ENCODE results near the gene HAPLN2.
"Not testable (repeated sequence)": the region's sequence is repeated elsewhere in the genome, so short reads cannot be mapped to it uniquely, and the experiment has no call there.

Gene HAPLN2

DNA sequence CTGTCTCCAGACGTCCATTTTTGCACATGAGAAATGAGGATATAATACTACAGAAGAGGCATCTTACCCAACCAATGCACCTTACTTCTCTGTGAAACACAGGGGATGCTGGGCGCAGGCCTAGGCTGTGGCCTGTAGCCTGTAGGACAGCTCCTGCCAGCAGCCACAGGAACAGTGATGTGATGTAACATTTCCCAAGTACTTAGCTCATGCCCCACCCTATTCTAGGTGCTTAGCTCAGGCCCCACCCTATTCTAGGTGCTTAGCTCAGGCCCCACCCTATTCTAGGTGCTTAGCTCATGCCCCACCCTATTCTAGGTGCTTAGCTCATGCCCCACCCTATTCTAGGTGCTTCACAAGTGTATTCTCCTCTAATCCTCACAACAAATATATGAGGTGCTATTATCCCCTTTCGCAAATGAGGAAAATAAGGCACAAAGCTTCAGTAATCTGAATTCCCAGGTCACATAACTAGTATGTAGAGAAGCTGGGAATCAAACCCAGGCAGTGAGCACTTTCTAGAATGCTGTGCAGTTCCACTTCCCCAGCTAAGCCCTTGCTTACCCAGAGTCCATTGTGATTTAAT lies 32.2 kb upstream of the HAPLN2 start:
- ATAC-seq: no peak
- no peaks in the 10 kb centered on the region for H3K9me3 Mint-ChIP-seq

DNA sequence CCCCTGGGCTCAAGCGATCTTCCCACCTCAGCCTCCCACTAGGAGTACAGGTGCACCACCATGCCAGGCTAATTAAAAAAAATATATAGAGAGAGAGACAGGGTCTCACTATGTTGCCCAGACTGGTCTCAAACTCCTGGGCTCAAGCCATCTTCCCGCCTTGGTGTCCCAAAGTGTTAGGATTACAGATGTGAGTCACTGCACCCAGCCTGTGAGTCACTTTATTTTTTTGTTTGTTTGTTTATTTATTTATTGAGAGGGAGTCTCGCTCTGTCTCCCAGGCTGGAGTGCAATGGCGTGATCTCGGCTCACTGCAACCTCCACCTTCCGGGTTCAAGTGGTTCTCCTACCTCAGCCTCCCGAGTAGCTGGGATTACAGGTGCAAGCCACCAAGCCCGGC lies 31.3 kb upstream of the HAPLN2 start:
- not testable (repeated sequence) for H3K9me3 Mint-ChIP-seq, H3K4me3 Mint-ChIP-seq, ATAC-seq, H3K27ac Mint-ChIP-seq, H3K27me3 Mint-ChIP-seq
- peaks cover 15% of the 10 kb centered on the region for H3K36me3 Mint-ChIP-seq
- H3K4me1 Mint-ChIP-seq: peaks cover 30% of the 10 kb centered on the region

More for the DNA sequence above, 32.2 kb upstream of the HAPLN2 start:
- peaks cover 11% of the 10 kb centered on the region for H3K36me3 Mint-ChIP-seq
- H3K4me1 Mint-ChIP-seq: peaks cover 32% of the 10 kb centered on the region
- no peaks in the 10 kb centered on the region for H3K27me3 Mint-ChIP-seq
- no peak overlapping the region for H3K4me3 Mint-ChIP-seq
- no peak overlapping the region for H3K27ac Mint-ChIP-seq

DNA sequence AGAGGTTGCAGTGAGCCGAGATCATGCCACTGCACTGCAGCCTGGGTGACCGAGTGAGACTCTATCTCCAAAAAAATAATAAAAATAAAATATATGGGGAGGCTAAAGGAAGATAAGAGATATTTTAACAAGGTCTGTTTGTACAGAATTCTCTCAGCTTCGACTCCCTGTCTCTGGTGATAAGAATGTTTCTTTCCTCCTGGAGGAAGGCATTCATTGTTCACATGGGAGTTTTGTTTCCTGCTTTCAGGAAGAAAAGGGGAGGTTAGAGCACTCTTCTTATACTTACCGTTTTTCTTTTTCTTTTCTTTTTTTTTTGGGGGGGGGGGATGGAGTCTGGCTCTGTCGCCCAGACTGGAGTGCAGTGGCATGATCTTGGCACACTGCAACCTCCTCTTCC lies 29.7 kb upstream of the HAPLN2 start:
- H3K4me1 Mint-ChIP-seq: peaks cover 16% of the 10 kb centered on the region
- ATAC-seq: no peak
- peaks cover 16% of the 10 kb centered on the region for H3K36me3 Mint-ChIP-seq

DNA sequence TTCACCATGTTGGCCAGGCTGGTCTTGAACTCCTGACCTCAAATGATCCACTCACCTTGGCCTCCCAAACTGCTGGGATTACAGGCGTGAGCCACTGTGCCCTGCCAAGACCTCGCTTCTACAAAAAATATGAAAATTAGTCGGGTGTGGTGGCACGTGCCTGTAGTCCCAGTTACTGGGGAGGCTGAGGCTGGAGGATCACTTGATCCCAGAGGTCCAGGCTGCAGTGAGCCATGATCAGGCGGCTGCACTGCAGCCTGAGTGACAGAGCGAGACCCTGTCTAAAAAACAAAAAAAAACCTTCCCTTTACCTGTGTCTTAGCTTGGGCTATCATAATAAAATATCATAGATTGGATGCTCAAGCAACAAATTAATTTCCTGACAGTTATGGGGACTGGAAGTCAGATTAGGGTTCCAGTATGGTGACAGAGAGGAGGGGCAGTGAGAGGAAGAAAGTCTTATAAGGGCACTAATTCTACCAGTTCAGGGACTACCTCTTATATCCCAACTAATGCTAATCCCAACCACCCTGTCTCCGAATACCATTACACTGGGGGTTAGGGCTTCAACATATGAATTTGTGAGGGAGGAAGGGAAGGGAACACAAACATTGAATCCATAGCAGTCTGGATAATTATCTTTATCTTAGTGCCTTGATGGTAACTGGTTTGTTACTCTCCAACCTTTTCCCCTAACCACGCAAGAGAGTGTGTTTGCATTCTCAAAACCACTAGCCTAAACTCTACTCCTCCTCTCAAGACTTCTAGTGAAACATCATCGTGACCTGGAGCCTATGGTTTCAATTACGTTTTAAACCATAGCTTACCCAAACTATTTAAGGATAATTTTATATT lies 28.7 kb upstream of the HAPLN2 start:
- H3K4me1 Mint-ChIP-seq: peaks cover 24% of the 10 kb centered on the region
- H3K27ac Mint-ChIP-seq: peak overlapping the region; percentile 65
- no peaks in the 10 kb centered on the region for H3K27me3 Mint-ChIP-seq
- peaks cover 18% of the 10 kb centered on the region for H3K36me3 Mint-ChIP-seq
- H3K9me3 Mint-ChIP-seq: no peaks in the 10 kb centered on the region
- no peak for ATAC-seq
- no peak overlapping the region for H3K4me3 Mint-ChIP-seq

More for the DNA sequence above, 29.7 kb upstream of the HAPLN2 start:
- no peaks in the 10 kb centered on the region for H3K27me3 Mint-ChIP-seq
- H3K9me3 Mint-ChIP-seq: no peaks in the 10 kb centered on the region
- H3K4me3 Mint-ChIP-seq: no peak overlapping the region
- H3K27ac Mint-ChIP-seq: no peak overlapping the region

DNA sequence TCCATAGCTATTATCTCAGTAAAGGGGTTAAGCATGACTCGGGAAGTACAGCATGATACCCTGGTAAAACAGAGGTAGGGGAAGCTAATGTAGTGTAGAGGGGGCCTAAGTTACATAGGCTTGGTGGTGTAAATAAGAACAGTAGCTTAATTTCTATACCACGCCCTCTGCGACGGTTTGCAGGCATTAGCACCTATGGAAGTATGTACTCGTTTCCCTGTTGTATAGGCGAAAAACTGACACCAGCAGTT lies 28.1 kb upstream of the HAPLN2 start:
- Mint-ChIP-seq H3K4me1 (peaks cover 26% of the 10 kb centered on the region), H3K36me3 (peaks cover 18% of the 10 kb centered on the region), H3K9me3 (no peaks in the 10 kb centered on the region), H3K27ac (peak overlapping the region; percentile 65), H3K27me3 (no peaks in the 10 kb centered on the region), H3K4me3 (peak overlapping the region; percentile 76)
- peak; percentile 22 for ATAC-seq

DNA sequence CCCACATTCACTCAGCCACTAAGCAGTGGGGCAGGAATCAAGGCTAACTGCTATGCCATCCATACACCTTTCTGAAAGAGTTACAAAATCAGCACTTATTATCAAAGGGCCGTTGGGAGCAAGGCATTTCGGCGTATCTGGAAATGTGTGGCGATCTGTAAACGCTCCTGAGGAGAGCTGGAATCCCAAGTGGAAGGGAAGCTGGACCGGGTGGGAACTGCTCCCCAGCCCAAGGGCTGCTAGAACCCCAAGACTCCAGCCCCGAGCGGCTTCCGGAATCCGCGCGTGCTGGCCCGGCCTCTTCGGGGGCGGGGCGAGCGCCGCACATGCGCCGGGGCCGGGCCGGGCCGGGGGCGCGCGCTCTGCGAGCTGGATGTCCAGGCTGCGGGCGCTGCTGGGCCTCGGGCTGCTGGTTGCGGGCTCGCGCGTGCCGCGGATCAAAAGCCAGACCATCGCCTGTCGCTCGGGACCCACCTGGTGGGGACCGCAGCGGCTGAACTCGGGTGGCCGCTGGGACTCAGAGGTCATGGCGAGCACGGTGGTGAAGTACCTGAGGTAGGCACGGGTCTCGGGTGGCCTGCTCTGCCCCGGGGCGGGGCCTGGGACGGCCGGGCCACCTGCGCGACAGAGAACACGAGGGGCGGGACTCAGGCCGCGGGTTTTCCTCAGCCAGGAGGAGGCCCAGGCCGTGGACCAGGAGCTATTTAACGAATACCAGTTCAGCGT lies 27.6 kb upstream of the HAPLN2 start, which contains the start of gene NAXE:
NAXE (plus strand) TSS at position 345 of the 726 bp plus-strand sequence; CDS start at position 374, 29 bp downstream.
- no peaks in the 10 kb centered on the region for H3K27me3 Mint-ChIP-seq
- peak; percentile 95 for ATAC-seq
- peaks cover 26% of the 10 kb centered on the region for H3K4me1 Mint-ChIP-seq
- peak within 1 kb of the TSS; percentile 65 for H3K27ac Mint-ChIP-seq
- peaks cover 23% of the 10 kb centered on the region for H3K36me3 Mint-ChIP-seq
- peak within 1 kb of the TSS; percentile 76 for H3K4me3 Mint-ChIP-seq
- H3K9me3 Mint-ChIP-seq: no peaks in the 10 kb centered on the region

DNA sequence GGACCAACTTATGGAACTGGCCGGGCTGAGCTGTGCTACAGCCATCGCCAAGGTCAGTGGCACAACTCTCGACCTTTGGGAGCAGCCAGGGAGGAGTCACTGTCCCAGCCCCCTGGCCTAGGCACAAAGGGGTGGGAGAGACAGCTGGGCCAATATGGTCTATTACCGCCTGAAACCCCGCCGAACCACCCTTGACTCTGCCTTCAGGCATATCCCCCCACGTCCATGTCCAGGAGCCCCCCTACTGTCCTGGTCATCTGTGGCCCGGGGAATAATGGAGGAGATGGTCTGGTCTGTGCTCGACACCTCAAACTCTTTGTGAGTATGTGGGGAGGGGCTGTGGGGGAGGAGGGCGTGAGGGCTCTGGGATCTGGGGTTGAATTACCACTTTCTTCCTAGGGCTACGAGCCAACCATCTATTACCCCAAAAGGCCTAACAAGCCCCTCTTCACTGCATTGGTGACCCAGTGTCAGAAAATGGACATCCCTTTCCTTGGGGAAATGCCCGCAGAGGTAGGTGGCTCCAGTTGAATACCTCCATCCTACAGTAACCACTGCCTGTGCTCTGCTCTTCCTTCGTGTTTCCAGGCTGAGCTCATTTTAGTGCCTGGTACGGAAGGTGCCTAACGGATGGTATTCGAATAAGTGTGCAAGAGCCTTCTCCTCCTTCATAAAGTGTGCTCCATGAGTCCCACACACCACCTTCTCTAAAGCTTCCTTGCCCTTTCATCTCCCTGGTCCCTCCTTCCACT lies 26.9 kb upstream of the HAPLN2 start:
- Mint-ChIP-seq H3K4me3 (peak overlapping the region; percentile 76), H3K4me1 (peaks cover 26% of the 10 kb centered on the region), H3K27me3 (no peaks in the 10 kb centered on the region), H3K9me3 (no peaks in the 10 kb centered on the region), H3K27ac (peak overlapping the region; percentile 65), H3K36me3 (peaks cover 30% of the 10 kb centered on the region)
- ATAC-seq: peak; percentile 2

DNA sequence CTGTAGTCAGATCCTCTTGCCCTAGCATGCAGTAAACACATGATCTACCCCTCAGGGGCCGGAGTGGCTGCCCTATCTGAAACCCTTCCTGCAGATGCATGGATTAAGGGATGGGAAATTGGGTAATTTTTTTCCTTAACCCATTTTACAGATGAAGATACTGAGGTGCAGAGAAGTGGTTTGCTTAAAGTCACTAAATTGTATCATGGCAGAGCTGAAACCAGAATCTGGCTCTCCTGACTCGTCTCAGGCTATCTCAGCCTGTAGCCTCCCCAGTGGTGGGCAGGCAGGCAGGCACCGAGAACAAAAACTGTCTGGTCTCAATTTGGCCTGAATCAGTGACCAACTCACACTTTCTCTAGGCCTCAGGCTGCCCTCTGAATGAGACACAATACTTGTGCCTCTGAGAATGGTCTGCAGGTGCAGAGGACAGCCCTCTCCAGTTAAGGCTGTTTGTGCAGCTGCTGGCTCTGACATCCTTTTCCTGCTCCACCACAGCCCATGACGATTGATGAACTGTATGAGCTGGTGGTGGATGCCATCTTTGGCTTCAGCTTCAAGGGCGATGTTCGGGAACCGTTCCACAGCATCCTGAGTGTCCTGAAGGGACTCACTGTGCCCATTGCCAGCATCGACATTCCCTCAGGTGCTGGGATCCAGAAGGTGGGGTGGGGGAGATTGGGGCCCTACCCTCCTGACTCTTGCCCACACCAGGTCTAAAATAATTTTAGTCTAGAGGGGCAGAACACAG lies 26.1 kb upstream of the HAPLN2 start:
- Mint-ChIP-seq H3K36me3 (peaks cover 32% of the 10 kb centered on the region), H3K4me3 (peak overlapping the region; percentile 76)

DNA sequence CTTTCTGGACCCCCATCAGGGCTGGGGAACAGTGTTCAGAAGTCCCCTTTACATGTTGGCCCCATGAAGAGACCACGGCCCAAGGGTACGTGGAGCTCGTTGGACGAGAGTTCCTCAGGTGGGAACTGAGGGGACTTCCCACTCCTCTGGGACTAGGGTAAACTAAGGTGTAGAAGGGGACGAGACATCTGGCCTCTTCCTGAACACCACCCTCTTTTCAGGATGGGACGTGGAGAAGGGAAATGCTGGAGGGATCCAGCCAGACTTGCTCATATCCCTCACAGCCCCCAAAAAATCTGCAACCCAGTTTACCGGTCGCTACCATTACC lies 25.6 kb upstream of the HAPLN2 start:
- ATAC-seq: no peak
- H3K36me3 Mint-ChIP-seq: peaks cover 37% of the 10 kb centered on the region
- H3K4me1 Mint-ChIP-seq: peaks cover 31% of the 10 kb centered on the region
- no peaks in the 10 kb centered on the region for H3K27me3 Mint-ChIP-seq
- no peaks in the 10 kb centered on the region for H3K9me3 Mint-ChIP-seq
- no peak overlapping the region for H3K27ac Mint-ChIP-seq
- H3K4me3 Mint-ChIP-seq: no peak overlapping the region

More for the DNA sequence above, 26.1 kb upstream of the HAPLN2 start:
- ATAC-seq: no peak
- H3K27me3 Mint-ChIP-seq: no peaks in the 10 kb centered on the region
- H3K4me1 Mint-ChIP-seq: peaks cover 26% of the 10 kb centered on the region
- H3K27ac Mint-ChIP-seq: peak overlapping the region; percentile 65
- no peaks in the 10 kb centered on the region for H3K9me3 Mint-ChIP-seq

DNA sequence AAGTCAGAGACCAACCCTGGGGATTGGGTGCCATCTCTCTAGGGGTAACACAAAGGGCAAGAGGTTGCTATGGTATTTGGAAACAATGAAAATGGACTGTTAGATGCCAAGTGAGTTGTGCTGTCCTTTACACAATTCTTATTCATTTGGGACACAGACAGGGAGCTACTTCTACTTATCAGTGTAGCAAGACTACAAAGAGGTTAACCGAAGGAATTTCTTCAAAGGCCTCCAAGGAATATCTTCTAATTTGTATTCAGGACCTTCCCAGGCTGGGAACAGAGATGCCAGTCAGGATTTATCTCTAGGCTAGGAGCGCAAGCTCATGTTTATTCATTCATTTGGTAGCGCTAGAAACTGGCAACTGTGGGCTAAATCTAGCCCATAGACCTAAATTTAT lies 25.0 kb upstream of the HAPLN2 start:
- Mint-ChIP-seq H3K36me3 (peaks cover 40% of the 10 kb centered on the region), H3K4me1 (peaks cover 35% of the 10 kb centered on the region), H3K4me3 (no peak overlapping the region), H3K27me3 (no peaks in the 10 kb centered on the region), H3K27ac (no peak overlapping the region), H3K9me3 (no peaks in the 10 kb centered on the region)
- no peak for ATAC-seq

DNA sequence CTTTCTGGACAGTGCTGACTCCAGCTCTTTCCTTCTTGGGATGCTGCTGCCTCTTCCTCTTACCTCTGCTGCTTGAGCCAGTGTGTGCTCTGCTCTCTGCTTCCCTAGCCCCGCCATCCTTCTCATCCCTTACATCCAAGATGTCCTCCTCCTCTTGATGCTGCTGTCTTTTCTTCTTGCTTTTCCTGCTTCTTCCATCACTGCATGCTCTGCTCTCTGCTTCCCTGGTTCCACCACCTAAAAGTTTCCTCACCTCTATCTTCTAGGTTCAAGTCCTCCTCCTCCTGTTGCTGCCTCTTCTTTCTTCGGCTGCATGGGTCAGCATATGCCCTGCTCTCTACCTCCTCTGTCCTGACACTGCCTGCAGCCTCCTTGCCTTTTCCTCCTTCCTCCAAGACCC lies 24.2 kb upstream of the HAPLN2 start:
- Mint-ChIP-seq H3K36me3 (peaks cover 40% of the 10 kb centered on the region), H3K4me3 (no peak overlapping the region), H3K27me3 (no peaks in the 10 kb centered on the region), H3K9me3 (no peaks in the 10 kb centered on the region), H3K27ac (peak overlapping the region; percentile 36), H3K4me1 (peaks cover 37% of the 10 kb centered on the region)
- ATAC-seq: no peak

DNA sequence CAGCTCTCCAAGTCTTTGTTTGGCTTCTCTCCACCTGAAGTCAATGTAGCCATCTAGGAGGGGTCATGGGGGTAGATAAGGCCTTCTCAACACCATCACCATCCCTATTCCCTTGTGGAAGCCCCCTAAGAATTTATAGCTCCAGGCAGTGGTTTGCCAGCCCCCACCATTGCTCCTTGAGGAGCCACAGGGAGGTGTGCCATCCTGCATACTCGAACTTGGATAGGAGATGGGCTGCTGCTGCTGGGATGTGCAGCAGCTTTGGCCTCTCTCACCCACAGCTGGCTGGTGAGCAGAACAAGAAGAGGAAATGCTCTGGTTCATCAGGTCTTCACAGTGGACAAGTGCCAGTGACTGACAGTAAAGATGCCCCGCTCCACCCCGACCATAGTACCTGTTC lies 22.8 kb upstream of the HAPLN2 start:
- no peaks in the 10 kb centered on the region for H3K9me3 Mint-ChIP-seq
- peaks cover 40% of the 10 kb centered on the region for H3K36me3 Mint-ChIP-seq
- no peak overlapping the region for H3K27ac Mint-ChIP-seq
- H3K27me3 Mint-ChIP-seq: no peaks in the 10 kb centered on the region
- peaks cover 38% of the 10 kb centered on the region for H3K4me1 Mint-ChIP-seq
- H3K4me3 Mint-ChIP-seq: no peak overlapping the region
- no peak for ATAC-seq

DNA sequence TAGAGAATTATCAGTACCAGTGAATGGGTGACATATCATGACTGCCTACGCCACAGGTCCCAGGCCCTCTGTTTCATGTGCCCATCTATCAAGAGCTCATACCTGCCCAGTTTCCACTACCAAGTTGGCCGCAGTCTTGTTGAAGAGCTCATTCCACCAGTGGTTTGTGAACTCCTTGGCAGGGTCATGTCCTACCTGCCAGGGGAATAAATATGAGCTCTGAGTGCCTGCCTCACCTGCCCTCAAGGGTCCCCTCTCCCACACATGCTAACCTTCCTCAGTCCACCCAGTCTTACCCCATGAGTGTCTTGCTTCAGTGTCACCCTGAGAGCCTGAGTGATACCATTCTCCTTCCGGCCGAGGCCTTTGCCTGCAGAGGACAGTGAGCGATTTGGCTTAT lies 21.1 kb upstream of the HAPLN2 start:
- no peaks in the 10 kb centered on the region for H3K9me3 Mint-ChIP-seq
- peaks cover 36% of the 10 kb centered on the region for H3K36me3 Mint-ChIP-seq

DNA sequence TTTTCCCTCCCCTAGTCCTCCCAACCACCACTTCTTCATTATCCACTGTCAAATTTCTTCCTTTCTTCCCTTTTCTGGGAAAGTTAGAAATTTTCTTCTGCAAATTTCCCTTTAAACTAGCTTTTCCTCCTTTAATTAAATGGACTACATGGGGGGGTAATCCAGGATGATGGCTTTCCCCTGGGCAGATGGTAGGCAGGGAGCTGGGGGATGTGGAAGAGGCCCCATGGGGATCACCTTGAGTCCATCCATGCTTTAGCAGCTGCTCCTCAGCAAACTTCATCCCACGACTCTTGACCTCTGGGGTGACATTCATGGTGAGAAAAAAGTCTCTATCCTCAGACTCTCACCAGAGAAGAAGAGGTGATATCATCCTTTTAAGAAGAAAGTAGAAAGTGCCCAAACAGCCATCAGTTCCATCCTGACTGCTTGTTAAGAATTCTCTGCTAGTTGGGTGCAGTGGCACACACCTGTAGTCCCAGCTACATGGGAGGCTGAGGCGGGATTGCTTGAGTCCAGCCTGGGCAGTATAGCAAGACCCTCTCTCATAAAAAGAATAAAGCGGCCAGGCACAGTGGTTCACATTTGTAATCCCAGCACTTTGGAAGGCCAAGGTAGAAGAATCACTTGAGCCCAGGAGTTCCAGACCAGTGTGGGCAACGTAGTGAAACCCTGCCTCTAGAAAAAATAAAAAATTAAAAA lies 20.3 kb upstream of the HAPLN2 start:
- no peak for ATAC-seq
- Mint-ChIP-seq H3K36me3 (peaks cover 36% of the 10 kb centered on the region), H3K4me3 (no peak overlapping the region), H3K27me3 (no peaks in the 10 kb centered on the region), H3K4me1 (peaks cover 40% of the 10 kb centered on the region), H3K9me3 (no peaks in the 10 kb centered on the region), H3K27ac (peak overlapping the region; percentile 20)

More for the DNA sequence above, 21.1 kb upstream of the HAPLN2 start:
- Mint-ChIP-seq H3K27me3 (no peaks in the 10 kb centered on the region), H3K4me3 (no peak overlapping the region), H3K27ac (peak overlapping the region; percentile 20), H3K4me1 (peaks cover 40% of the 10 kb centered on the region)
- ATAC-seq: no peak
